NT2/D1 (cell line): ENCODE measurements around the gene AGAP1.

Experiments
- SUZ12 ChIP-seq: IDR thresholded peaks from 2 replicates; pipeline ENCODE4 v1.6.1; 2011; ENCODE audit not compliant: insufficient read length, insufficient read depth; ENCODE audit errors: extremely low read depth
- YY1 ChIP-seq: IDR thresholded peaks from 2 replicates; pipeline ENCODE4 v1.6.1; 2011; ENCODE audit not compliant: insufficient read length, insufficient read depth
- ZNF274 ChIP-seq: IDR thresholded peaks from 2 replicates; pipeline ENCODE4 v1.6.1; 2011; ENCODE audit warnings: mild to moderate bottlenecking, low read depth, low read length

DNA sequence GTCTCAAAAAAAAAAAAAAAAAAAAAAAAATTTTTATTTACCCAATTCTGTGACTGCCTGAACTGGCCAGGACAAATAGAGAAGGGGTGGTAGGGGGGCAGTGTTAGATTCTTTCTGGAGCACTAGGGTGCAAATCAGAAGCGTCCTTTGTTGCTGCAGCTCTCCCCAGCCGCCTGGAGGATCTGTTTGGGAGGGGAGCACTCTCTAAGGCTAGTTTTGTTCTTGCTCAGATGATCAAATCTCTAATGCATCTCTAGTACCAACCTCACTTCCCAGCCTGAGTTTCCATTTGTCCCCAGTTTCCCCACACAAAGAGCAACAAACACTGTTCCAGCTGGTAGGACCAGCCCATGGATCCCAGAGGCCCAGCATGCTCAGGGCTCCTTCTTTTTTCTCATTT lies 591.4 kb downstream of the AGAP1 start:
- no peak for TF ChIP-seq YY1
- TF ChIP-seq SUZ12 = no peak
- no peak for TF ChIP-seq ZNF274
